HEK293 (cell line): ENCODE data around the gene PARD3.

Experiments used
- BCL11A ChIP-seq: fragments of 450-650 bp; formaldehyde crosslinking; IDR thresholded peaks from 2 replicates; pipeline ENCODE4 v1.5.1; 2016; ENCODE audit warnings: low read depth, missing biosample characterization, missing genetic modification characterization
- CTCF ChIP-seq: fragments of 450-650 bp; formaldehyde crosslinking; IDR thresholded peaks from 2 replicates; pipeline ENCODE4 v1.5.1; 2016; ENCODE audit warnings: missing biosample characterization, missing genetic modification characterization
- MEIS1 ChIP-seq: sonication (generic); formaldehyde crosslinking; IDR thresholded peaks from 2 replicates; pipeline ENCODE4 v1.8.1; 2022; ENCODE audit warnings: missing genetic modification reagents, mild to moderate bottlenecking, borderline replicate concordance
- RBAK ChIP-seq: fragments of 450-650 bp; formaldehyde crosslinking; IDR thresholded peaks from 2 replicates; pipeline ENCODE4 v1.5.1; 2016; ENCODE audit warnings: missing biosample characterization, missing genetic modification characterization
- SCRT2 ChIP-seq: fragments of 450-650 bp; formaldehyde crosslinking; IDR thresholded peaks from 2 replicates; pipeline ENCODE4 v1.5.1; 2016; ENCODE audit warnings: missing biosample characterization, missing genetic modification characterization
- ZBTB1 ChIP-seq: fragments of 450-650 bp; formaldehyde crosslinking; IDR thresholded peaks from 2 replicates; pipeline ENCODE4 v1.5.1; 2016; ENCODE audit warnings: missing biosample characterization, missing genetic modification characterization
- ZBTB11 ChIP-seq: fragments of 450-650 bp; formaldehyde crosslinking; conservative IDR thresholded peaks from 2 replicates; pipeline ENCODE4 v1.5.1; 2016; ENCODE audit warnings: low read depth, missing biosample characterization, missing genetic modification characterization
- ZBTB44 ChIP-seq: fragments of 450-650 bp; IDR thresholded peaks from 2 replicates; pipeline ENCODE4 v1.5.1; 2018; ENCODE audit warnings: missing biosample characterization, mild to moderate bottlenecking, missing genetic modification characterization
- ZBTB8A ChIP-seq: fragments of 450-650 bp; formaldehyde crosslinking; IDR thresholded peaks from 2 replicates; pipeline ENCODE4 v1.5.1; 2016; ENCODE audit warnings: missing biosample characterization, missing genetic modification characterization
- ZNF175 ChIP-seq: fragments of 450-650 bp; formaldehyde crosslinking; IDR thresholded peaks from 2 replicates; pipeline ENCODE4 v1.5.1; 2016; ENCODE audit warnings: missing biosample characterization, missing genetic modification characterization
- ZNF223 ChIP-seq: fragments of 450-650 bp; formaldehyde crosslinking; IDR thresholded peaks from 2 replicates; pipeline ENCODE4 v1.5.1; 2016; ENCODE audit warnings: missing biosample characterization, missing genetic modification characterization
- ZNF394 ChIP-seq: fragments of 450-650 bp; formaldehyde crosslinking; IDR thresholded peaks from 2 replicates; pipeline ENCODE4 v1.5.1; 2016; ENCODE audit warnings: missing biosample characterization, missing genetic modification characterization, mild to moderate bottlenecking, moderate library complexity, borderline replicate concordance
- ZNF416 ChIP-seq: fragments of 450-650 bp; formaldehyde crosslinking; IDR thresholded peaks from 2 replicates; pipeline ENCODE4 v1.5.1; 2016; ENCODE audit warnings: missing biosample characterization, missing genetic modification characterization
- ZNF501 ChIP-seq: fragments of 450-650 bp; formaldehyde crosslinking; IDR thresholded peaks from 2 replicates; pipeline ENCODE4 v1.5.1; 2016; ENCODE audit warnings: missing biosample characterization, missing genetic modification characterization
- ZNF518A ChIP-seq: fragments of 450-650 bp; formaldehyde crosslinking; conservative IDR thresholded peaks from 2 replicates; pipeline ENCODE4 v1.5.1; 2016; ENCODE audit warnings: low read depth, missing biosample characterization, missing genetic modification characterization
- ZNF626 ChIP-seq: fragments of 450-650 bp; sonication (Bioruptor Pico); formaldehyde crosslinking; IDR thresholded peaks from 2 replicates; pipeline ENCODE4 v1.5.1; 2018; ENCODE audit warnings: missing biosample characterization, missing genetic modification characterization, inconsistent platforms
- ZNF664 ChIP-seq: fragments of 450-650 bp; formaldehyde crosslinking; IDR thresholded peaks from 2 replicates; pipeline ENCODE4 v1.5.1; 2016; ENCODE audit warnings: missing biosample characterization, missing genetic modification characterization
- ZNF701 ChIP-seq: fragments of 450-650 bp; formaldehyde crosslinking; IDR thresholded peaks from 2 replicates; pipeline ENCODE4 v1.5.1; 2016; ENCODE audit warnings: missing biosample characterization, missing genetic modification characterization
- ZNF837 ChIP-seq: fragments of 450-650 bp; formaldehyde crosslinking; IDR thresholded peaks from 2 replicates; pipeline ENCODE4 v1.5.1; 2016; ENCODE audit warnings: missing biosample characterization, missing genetic modification characterization
- TF ChIP-seq, protein P1 (sequence below): fragments of 450-650 bp; formaldehyde crosslinking; IDR thresholded peaks from 2 replicates; pipeline ENCODE4 v1.5.1; 2017; ENCODE audit warnings: missing biosample characterization, missing genetic modification characterization
- TF ChIP-seq, protein P2 (sequence below): IDR thresholded peaks from 2 replicates; pipeline ENCODE4 v1.6.1; 2011; ENCODE audit warnings: mild to moderate bottlenecking, low read depth, low read length, borderline replicate concordance
- TF ChIP-seq, protein P3 (sequence below): fragments of 450-650 bp; formaldehyde crosslinking; IDR thresholded peaks from 2 replicates; pipeline ENCODE4 v1.5.1; 2016; ENCODE audit warnings: missing biosample characterization, missing genetic modification characterization, borderline replicate concordance

Gene PARD3

GRCh38 chr10:34808801-34809745, 6.0 kb downstream of the PARD3 start (continued):
- TF ChIP-seq, protein P1, sequence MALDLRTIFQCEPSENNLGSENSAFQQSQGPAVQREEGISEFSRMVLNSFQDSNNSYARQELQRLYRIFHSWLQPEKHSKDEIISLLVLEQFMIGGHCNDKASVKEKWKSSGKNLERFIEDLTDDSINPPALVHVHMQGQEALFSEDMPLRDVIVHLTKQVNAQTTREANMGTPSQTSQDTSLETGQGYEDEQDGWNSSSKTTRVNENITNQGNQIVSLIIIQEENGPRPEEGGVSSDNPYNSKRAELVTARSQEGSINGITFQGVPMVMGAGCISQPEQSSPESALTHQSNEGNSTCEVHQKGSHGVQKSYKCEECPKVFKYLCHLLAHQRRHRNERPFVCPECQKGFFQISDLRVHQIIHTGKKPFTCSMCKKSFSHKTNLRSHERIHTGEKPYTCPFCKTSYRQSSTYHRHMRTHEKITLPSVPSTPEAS = no peak
- TF ChIP-seq ZNF664 = no peak
- TF ChIP-seq BCL11A = no peak
- TF ChIP-seq CTCF (tag by site-specific recombination) = no peak
- TF ChIP-seq, protein P2, sequence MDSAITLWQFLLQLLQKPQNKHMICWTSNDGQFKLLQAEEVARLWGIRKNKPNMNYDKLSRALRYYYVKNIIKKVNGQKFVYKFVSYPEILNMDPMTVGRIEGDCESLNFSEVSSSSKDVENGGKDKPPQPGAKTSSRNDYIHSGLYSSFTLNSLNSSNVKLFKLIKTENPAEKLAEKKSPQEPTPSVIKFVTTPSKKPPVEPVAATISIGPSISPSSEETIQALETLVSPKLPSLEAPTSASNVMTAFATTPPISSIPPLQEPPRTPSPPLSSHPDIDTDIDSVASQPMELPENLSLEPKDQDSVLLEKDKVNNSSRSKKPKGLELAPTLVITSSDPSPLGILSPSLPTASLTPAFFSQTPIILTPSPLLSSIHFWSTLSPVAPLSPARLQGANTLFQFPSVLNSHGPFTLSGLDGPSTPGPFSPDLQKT = no peak
- peak; percentile 50; the same call in 1 of the 2 replicates for TF ChIP-seq ZNF394 (tag by site-specific recombination)
- no peak for TF ChIP-seq ZNF223
- TF ChIP-seq ZNF175 (tag by site-specific recombination) = no peak
- no peak for TF ChIP-seq ZNF416 (tag by site-specific recombination)
- TF ChIP-seq ZNF626 (tag by site-specific recombination) = no peak
- no peak for TF ChIP-seq ZBTB8A
- TF ChIP-seq ZBTB44 = no peak
- TF ChIP-seq SCRT2 = peak; percentile 61
- no peak for TF ChIP-seq ZBTB1
- no peak for TF ChIP-seq ZNF701 (tag by site-specific recombination)
- TF ChIP-seq, protein P3, sequence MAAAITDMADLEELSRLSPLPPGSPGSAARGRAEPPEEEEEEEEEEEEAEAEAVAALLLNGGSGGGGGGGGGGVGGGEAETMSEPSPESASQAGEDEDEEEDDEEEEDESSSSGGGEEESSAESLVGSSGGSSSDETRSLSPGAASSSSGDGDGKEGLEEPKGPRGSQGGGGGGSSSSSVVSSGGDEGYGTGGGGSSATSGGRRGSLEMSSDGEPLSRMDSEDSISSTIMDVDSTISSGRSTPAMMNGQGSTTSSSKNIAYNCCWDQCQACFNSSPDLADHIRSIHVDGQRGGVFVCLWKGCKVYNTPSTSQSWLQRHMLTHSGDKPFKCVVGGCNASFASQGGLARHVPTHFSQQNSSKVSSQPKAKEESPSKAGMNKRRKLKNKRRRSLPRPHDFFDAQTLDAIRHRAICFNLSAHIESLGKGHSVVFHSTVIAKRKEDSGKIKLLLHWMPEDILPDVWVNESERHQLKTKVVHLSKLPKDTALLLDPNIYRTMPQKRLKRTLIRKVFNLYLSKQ (tag by site-specific recombination) = no peak
- TF ChIP-seq RBAK (tag by site-specific recombination) = no peak
- no peak for TF ChIP-seq ZNF518A (tag by site-specific recombination)
- no peak for TF ChIP-seq ZBTB11 (tag by site-specific recombination)
- TF ChIP-seq ZNF837 = no peak
- TF ChIP-seq ZNF501 (tag by site-specific recombination) = no peak
- no peak for TF ChIP-seq MEIS1 (CRISPR knock-in tag)
